HepG2 (cell line): Measurements from ENCODE around the gene KCNQ1OT1. TPM values are rescaled to one million over a fixed set of nuclear protein-coding genes. Genes with fewer than 3 reads are reported as not detected.

Experiments
- ATAC-seq: fragments of 200-7000 bp; cut with Tn5 transposase; 3 replicates; pipeline ENCODE4 v1.9.1; 2020; ENCODE audit warnings: mild to moderate bottlenecking, moderate library complexity
- BruUV-seq: library from RNA; stranded (reverse); fragments of 400-500 nt; replicated peaks from 2 replicates; lab custom pipeline; 2021; lab: Mats Ljungman, UMichigan
- CTCF ChIA-PET: fragments of 300-600 bp; formaldehyde crosslinking; extraction: SDS; loops from one replicate; lab custom pipeline; 2021; ENCODE audit warnings: low total read pairs, inconsistent platforms, low intra/inter-chr PET ratio; lab: Yijun Ruan, JAX
- POLR2A ChIA-PET: fragments of 350-600 bp; sonication (Branson Sonifier 250); formaldehyde crosslinking; loops from one replicate; lab custom pipeline; 2020; ENCODE audit warnings: antibody characterized with exemption, inconsistent platforms; lab: Yijun Ruan, JAX
- DNase-seq: peaks from one replicate; pipeline ENCODE4 v3.0.0-alpha.2; 2015; ENCODE audit warnings: low spot score
- FAIRE-seq: peaks from 3 replicates; lab custom pipeline; 2011; peaks lifted over from hg19 to GRCh38; lab: Jason Lieb, UNC
- H2AFZ ChIP-seq: one replicate; pipeline ENCODE4 v1.6.1; 2011; ENCODE audit warnings: low read length, inconsistent platforms
- H3K27ac ChIP-seq: fragments of 300-600 bp; 3 replicates; pipeline ENCODE4 v1.8.0; 2011; ENCODE audit warnings: mixed run types, mild to moderate bottlenecking, mixed read lengths, low read length, inconsistent platforms; ENCODE audit not compliant: insufficient read depth; ENCODE audit errors: extremely low read length
- H3K27me3 ChIP-seq, 2 experiments: fragments of 200-600 bp in 1 of 2; 2 replicates in 1 of 2; 3 replicates in 1 of 2; pipeline versions ENCODE4 v1.6.0 to v1.8.0; 2011; ENCODE audit warnings: low read length in 2 of 2, mild to moderate bottlenecking in 2 of 2, moderate library complexity in 2 of 2, inconsistent platforms in 1 of 2; ENCODE audit not compliant: insufficient read depth in 2 of 2, control insufficient read depth in 1 of 2
- H3K36me3 ChIP-seq, 2 experiments: fragments of 200-600 bp in 1 of 2; replicated peaks in 1 of 2; 2 replicates in 1 of 2; 3 replicates in 1 of 2; pipeline versions ENCODE4 v1.5.1 to v1.8.0; 2011; ENCODE audit warnings: low read length in 2 of 2, inconsistent platforms in 1 of 2; ENCODE audit not compliant: insufficient read depth in 2 of 2, control insufficient read depth in 1 of 2
- H3K4me1 ChIP-seq: 2 replicates; pipeline ENCODE4 v1.5.1; 2012; ENCODE audit warnings: low read length, inconsistent platforms; ENCODE audit not compliant: insufficient read depth
- H3K4me2 ChIP-seq: 2 replicates; pipeline ENCODE4 v1.6.0; 2011; ENCODE audit warnings: low read depth, low read length, inconsistent platforms
- H3K4me3 ChIP-seq, 3 experiments: fragments of 200-600 bp in 1 of 3; sonication (generic), shearing (Covaris generic) in 1 of 3; replicated peaks in 1 of 3; 2 replicates each; pipeline ENCODE4 v1.5.1; 2011 to 2016; ENCODE audit warnings: low read length in 3 of 3, inconsistent platforms in 2 of 3, low read depth in 2 of 3, mild to moderate bottlenecking in 2 of 3, control low read depth in 1 of 3, mixed read lengths in 1 of 3; ENCODE audit not compliant: insufficient read depth in 1 of 3
- H3K79me2 ChIP-seq: one replicate; pipeline ENCODE4 v1.6.1; 2011; ENCODE audit warnings: low read length, inconsistent platforms; ENCODE audit not compliant: insufficient read depth
- H3K9ac ChIP-seq: 2 replicates; pipeline ENCODE4 v1.6.0; 2011; ENCODE audit warnings: mild to moderate bottlenecking, low read depth, low read length, inconsistent platforms; ENCODE audit not compliant: insufficient read depth
- H3K9me3 ChIP-seq: 2 replicates; pipeline ENCODE4 v1.5.1; 2012; ENCODE audit warnings: mild to moderate bottlenecking, low read length
- H4K20me1 ChIP-seq: 2 replicates; pipeline ENCODE4 v1.6.0; 2011; ENCODE audit warnings: inconsistent platforms, mild to moderate bottlenecking, low read length, moderate library complexity; ENCODE audit not compliant: insufficient read depth
- ARNT2 ChIP-seq: sonication (generic); formaldehyde crosslinking; IDR thresholded peaks from 2 replicates; pipeline ENCODE4 v1.8.0; 2022; ENCODE audit warnings: mild to moderate bottlenecking, low read depth, missing genetic modification reagents, moderate library complexity
- BHLHE40 ChIP-seq: IDR thresholded peaks from 2 replicates; pipeline ENCODE4 v1.6.1; 2011; ENCODE audit warnings: low read length, improper control_type of control experiment
- CEBPZ ChIP-seq: IDR thresholded peaks from 2 replicates; pipeline ENCODE4 v1.6.1; 2012; ENCODE audit warnings: low read length, improper control_type of control experiment
- EP300 ChIP-seq, 3 experiments: sonication (generic) in 1 of 3; formaldehyde crosslinking in 1 of 3; IDR thresholded peaks; 2 replicates each; pipeline versions ENCODE4 v1.5.1 to v1.6.1; 2011 to 2020; ENCODE audit warnings: low read depth in 2 of 3, low read length in 2 of 3, borderline replicate concordance in 1 of 3, improper control_type of control experiment in 1 of 3, mild to moderate bottlenecking in 1 of 3, missing genetic modification reagents in 1 of 3, moderate library complexity in 1 of 3
- FOSL2 ChIP-seq: sonication (generic); formaldehyde crosslinking; IDR thresholded peaks from 2 replicates; pipeline ENCODE4 v1.4.0; 2020; ENCODE audit warnings: missing genetic modification reagents
- MED8 ChIP-seq: sonication (generic); formaldehyde crosslinking; IDR thresholded peaks from 2 replicates; pipeline ENCODE4 v1.8.1; 2023; ENCODE audit warnings: mild to moderate bottlenecking, missing genetic modification reagents; ENCODE audit not compliant: insufficient replicate concordance
- NFE2 ChIP-seq: sonication (generic); formaldehyde crosslinking; IDR thresholded peaks from 2 replicates; pipeline ENCODE4 v1.4.0; 2020; ENCODE audit warnings: missing genetic modification reagents
- NFRKB ChIP-seq: fragments of 450-650 bp; IDR thresholded peaks from 2 replicates; pipeline ENCODE4 v1.6.1; 2017
- ZNF136 ChIP-seq: sonication (generic); formaldehyde crosslinking; IDR thresholded peaks from 2 replicates; pipeline ENCODE4 v1.8.1; 2022; ENCODE audit warnings: low read depth, mild to moderate bottlenecking, moderate library complexity, missing genetic modification reagents
- ZNF557 ChIP-seq: sonication (generic); formaldehyde crosslinking; IDR thresholded peaks from 2 replicates; pipeline ENCODE4 v1.4.0; 2020; ENCODE audit warnings: missing genetic modification reagents
- WGBS: methylation state at CpG from one replicate; pipeline ENCODE4 v1.1.6; 2017; ENCODE audit warnings: low lambda C conversion rate; 5-methylcytosine and 5-hydroxymethylcytosine counted together
- in situ Hi-C: cut with HindIII; loops from 2 replicates; pipeline ENCODE4 v1.10.0; 2017; ENCODE audit warnings: low pct_unique_long_range_greater_than_20kb; ENCODE audit not compliant: extremely low pct_ligation_motif_present
- intact Hi-C: fragments of 100-400 bp; cut with micrococcal nuclease; formaldehyde crosslinking; loops from one replicate; pipeline ENCODE4 v1.10.0; 2022; ENCODE audit not compliant: unreplicated experiment
- polyA plus RNA-seq, 8 experiments: library from polyadenylated mRNA; depleted of rRNA in 3 of 8; stranded (reverse) in 7 of 8; unstranded in 1 of 8; fragments of >200 nt; fragmentation: Illumina TruSeq in 4 of 8; extraction: Trizol in 4 of 8; gene quantifications; 2 replicates each; pipeline versions ENCODE4 v1.2.1 to v1.2.3, GENCODE V29; 2011 to 2016; ENCODE audit warnings: low read depth in 4 of 8, missing spikeins in 1 of 8, mixed read lengths in 1 of 8; ENCODE audit not compliant: insufficient read depth in 1 of 8
- total RNA-seq, 5 experiments: library from RNA; depleted of rRNA; stranded (reverse); fragments of >200 nt; fragmentation: Illumina TruSeq; extraction: Trizol; gene quantifications; 2 replicates each; pipeline ENCODE4 v1.2.3, GENCODE V29; 2016; ENCODE audit warnings: low read depth in 1 of 5

Gene KCNQ1OT1
- total and polyA plus RNA-seq, 2 of the 13 experiments (the other 11 are each of a cell fraction or from before 2014, with no cell fraction given): 1.3 to 18.9 TPM

GRCh38 chr11:2580061-2580421 lies 119.8 kb downstream of the KCNQ1OT1 start (continued):
- TF ChIP-seq CEBPZ: no peak

GRCh38 chr11:2579315-2580060 lies 120.3 kb downstream of the KCNQ1OT1 start:
- 35% methylated on average over 6 of the region's 17 CpGs for WGBS
- H3K36me3 ChIP-seq: no peaks in the 10 kb centered on the region
- H3K9me3 ChIP-seq: no peaks in the 10 kb centered on the region
- in situ Hi-C loops: no loop called here
- no TSS peak for BruUV-seq
- no peak for FAIRE-seq
- DNase-seq: no peak
- H3K4me1 ChIP-seq: no peaks in the 10 kb centered on the region
- H3K9ac ChIP-seq: no peak overlapping the region
- ATAC-seq: no peak
- no peak overlapping the region for H3K4me3 ChIP-seq
- no peak overlapping the region for H3K27ac ChIP-seq
- no peaks in the 10 kb centered on the region for H3K79me2 ChIP-seq
- H3K27me3 ChIP-seq: peaks cover 23 to 89% of the 10 kb centered on the region in 2 experiments
- H2AFZ ChIP-seq: no peak overlapping the region
- CTCF ChIA-PET: no interaction called here
- POLR2A ChIA-PET: no interaction called here
- no peak overlapping the region for H3K4me2 ChIP-seq
- no peaks in the 10 kb centered on the region for H4K20me1 ChIP-seq
- intact Hi-C loops: no loop called here
- TF ChIP-seq NFRKB (no peak), ZNF136 (CRISPR knock-in tag) (no peak), ARNT2 (CRISPR knock-in tag) (no peak), FOSL2 (CRISPR knock-in tag) (no peak), BHLHE40 (no peak), MED8 (CRISPR knock-in tag) (no peak), NFE2 (CRISPR knock-in tag) (no peak), EP300 (IDR thresholded peaks at IDR 0.05; ENCODE audit: low read depth in 2 of 2, low read length in 2 of 2) (no peak), EP300 (CRISPR knock-in tag; IDR thresholded peaks at IDR 0.05; ENCODE audit: borderline replicate concordance) (no peak), ZNF557 (CRISPR knock-in tag) (no peak)
